ENCODE measurements around the gene CNPY4.
A peak's percentile ranks its signal among the peaks of the same experiment; 100 is the strongest.

The CNPY4 gene

GRCh38 chr7:100170101-100170897, 50.9 kb downstream of the CNPY4 start:
- ATAC-seq: no peak

- peak in 1 of 2 donors; percentile 15 for ATAC-seq
These were observed 51.8 kb downstream of the CNPY4 start for GRCh38 chr7:100171087-100171681.

- ATAC-seq: no peak
These were observed 52.4 kb downstream of the CNPY4 start for GRCh38 chr7:100171840-100172239.

- ATAC-seq: no peak
These were observed 54.5 kb downstream of the CNPY4 start for GRCh38 chr7:100173806-100174495.

GRCh38 chr7:100174582-100174981, 55.1 kb downstream of the CNPY4 start:
- ATAC-seq: no peak

Data from activated CD4-positive, CD25-positive, alpha-beta regulatory T cell treated with anti-CD3 and anti-CD28 coated beads, Interleukin-2, amount 50 U/mL, for 24 hours (primary cell).